K562 (cell line): ENCODE measurements around the gene ECE2. TPM values are rescaled to one million over a fixed set of nuclear protein-coding genes. Genes with fewer than 3 reads are reported as not detected.

Experiments used
- CCNT2 ChIP-seq: IDR thresholded peaks from 2 replicates; pipeline ENCODE4 v1.6.1; 2011; ENCODE audit warnings: borderline replicate concordance, low read depth, mild to moderate bottlenecking, moderate library complexity, mixed read lengths, low read length; ENCODE audit not compliant: insufficient read length; ENCODE audit errors: extremely low read depth
- DIDO1 ChIP-seq: fragments of 450-650 bp; IDR thresholded peaks from 2 replicates; pipeline ENCODE4 v1.6.1; 2016; ENCODE audit warnings: low read depth, missing biosample characterization, missing genetic modification characterization
- EHMT2 ChIP-seq: fragments of 450-650 bp; IDR thresholded peaks from 2 replicates; pipeline ENCODE4 v1.6.1; 2018; ENCODE audit warnings: antibody characterized with exemption
- EP300 ChIP-seq: IDR thresholded peaks from 2 replicates; pipeline ENCODE4 v1.6.1; 2012; ENCODE audit warnings: low read length, improper control_type of control experiment
- EP400 ChIP-seq: fragments of 450-650 bp; IDR thresholded peaks from 2 replicates; pipeline ENCODE4 v1.6.1; 2017; ENCODE audit warnings: antibody characterized with exemption, mild to moderate bottlenecking, moderate library complexity
- GTF2A2 ChIP-seq: IDR thresholded peaks from 2 replicates; pipeline ENCODE4 v1.6.1; 2016; ENCODE audit warnings: mild to moderate bottlenecking, missing genetic modification characterization, missing compliant biosample characterization
- HDGF ChIP-seq: fragments of 450-650 bp; IDR thresholded peaks from 2 replicates; pipeline ENCODE4 v1.6.1; 2016
- HLTF ChIP-seq: fragments of 450-650 bp; IDR thresholded peaks from 2 replicates; pipeline ENCODE4 v1.6.1; 2016
- HNRNPH1 ChIP-seq: fragments of 200-400 bp; formaldehyde crosslinking; optimal IDR thresholded peaks from 2 replicates; pipeline ENCODE3; 2017; ENCODE audit warnings: low read depth, mild to moderate bottlenecking, low read length, moderate library complexity
- NRF1 ChIP-seq, 2 experiments: fragments of 450-650 bp; IDR thresholded peaks in 1 of 2; conservative IDR thresholded peaks in 1 of 2; 2 replicates each; pipeline ENCODE4 v1.6.1; 2014; ENCODE audit warnings: mild to moderate bottlenecking in 2 of 2
- PHF20 ChIP-seq: fragments of 450-650 bp; IDR thresholded peaks from 2 replicates; pipeline ENCODE4 v1.6.1; 2018; ENCODE audit not compliant: partially characterized antibody
- PTRF ChIP-seq: fragments of 450-650 bp; IDR thresholded peaks from 2 replicates; pipeline ENCODE4 v1.6.1; 2016; ENCODE audit warnings: mild to moderate bottlenecking, missing genetic modification characterization, missing compliant biosample characterization
- RBM17 ChIP-seq: fragments of 200-400 bp; formaldehyde crosslinking; IDR thresholded peaks from 2 replicates; pipeline ENCODE4 v1.6.1; 2017; ENCODE audit warnings: low read depth, mild to moderate bottlenecking, low read length, borderline replicate concordance
- TCF7L2 ChIP-seq: fragments of 150-350 bp; IDR thresholded peaks from 2 replicates; pipeline ENCODE4 v1.6.1; 2016; ENCODE audit warnings: low read depth, mild to moderate bottlenecking, low read length, moderate library complexity
- TGIF2 ChIP-seq: sonication (generic); formaldehyde crosslinking; IDR thresholded peaks from 2 replicates; pipeline ENCODE4 v1.8.1; 2022; ENCODE audit warnings: mild to moderate bottlenecking, missing genetic modification reagents, moderate library complexity
- ZC3H11A ChIP-seq: IDR thresholded peaks from 2 replicates; pipeline ENCODE4 v1.6.1; 2012; ENCODE audit warnings: low read depth, low read length, improper control_type of control experiment
- ZEB2 ChIP-seq: fragments of 450-650 bp; IDR thresholded peaks from 2 replicates; pipeline ENCODE4 v1.6.1; 2016
- ZNF140 ChIP-seq: fragments of 250-450 bp; sonication (Bioruptor Pico); IDR thresholded peaks from 2 replicates; pipeline ENCODE4 v1.8.0; 2021; ENCODE audit warnings: moderate library complexity, mild to moderate bottlenecking, inconsistent platforms
- ZNF324 ChIP-seq: fragments of 250-450 bp; sonication (Bioruptor Pico); IDR thresholded peaks from 2 replicates; pipeline ENCODE4 v1.4.0; 2020; ENCODE audit warnings: mild to moderate bottlenecking
- polyA plus RNA-seq, 8 experiments: library from polyadenylated mRNA; depleted of rRNA in 4 of 8; stranded (reverse) in 5 of 8; unstranded in 3 of 8; fragments of >200 nt; fragmentation: Nextera tagmentation in 2 of 8; fragmentation: Illumina TruSeq in 1 of 8; extraction: Ambion mirVana in 2 of 8; extraction: Trizol in 1 of 8; gene quantifications; 2 replicates each; pipeline versions ENCODE4 v1.2.1 to v1.2.3, GENCODE V29; 2011 to 2014; ENCODE audit warnings: inconsistent platforms in 1 of 8, missing spikeins in 1 of 8
- total RNA-seq, 7 experiments: library from RNA; depleted of rRNA in 6 of 7; stranded (reverse); fragments of >200 nt in 6 of 7; fragmentation: Illumina TruSeq in 2 of 7; extraction: Trizol in 2 of 7; gene quantifications; 2 replicates each; pipeline versions ENCODE4 v1.2.1 to v1.2.3, GENCODE V29; 2011 to 2021; ENCODE audit warnings: low replicate concordance in 1 of 7
- TF ChIP-seq, protein P1 (sequence below): fragments of 250-450 bp; sonication (Bioruptor Pico); IDR thresholded peaks from 2 replicates; pipeline ENCODE4 v1.4.0; 2020; ENCODE audit warnings: mild to moderate bottlenecking
- TF ChIP-seq, protein P2 (sequence below), 2 experiments: fragments of 450-650 bp in 1 of 2; sonication (generic) in 1 of 2; formaldehyde crosslinking; conservative IDR thresholded peaks; 2 replicates each; pipeline versions ENCODE4 v1.4.0 to v1.8.1; 2020 to 2022; ENCODE audit warnings: mild to moderate bottlenecking in 1 of 2, missing genetic modification reagents in 1 of 2
- TF ChIP-seq, protein P3 (sequence below): fragments of 250-450 bp; sonication (Bioruptor Pico); IDR thresholded peaks from 2 replicates; pipeline ENCODE4 v1.5.0; 2021
- TF ChIP-seq, protein P4 (sequence below): fragments of 250-450 bp; sonication (Bioruptor Pico); IDR thresholded peaks from 2 replicates; pipeline ENCODE4 v1.5.0; 2020; ENCODE audit warnings: mild to moderate bottlenecking
- TF ChIP-seq, protein P5 (sequence below): fragments of 450-650 bp; IDR thresholded peaks from 2 replicates; pipeline ENCODE4 v1.6.1; 2014; ENCODE audit warnings: low read depth, mild to moderate bottlenecking, moderate library complexity, borderline replicate concordance

The ECE2 gene
- total and polyA plus RNA-seq, 9 of the 15 experiments (the other 6 are each of a cell fraction or from before 2014, with no cell fraction given): not detected

DNA sequence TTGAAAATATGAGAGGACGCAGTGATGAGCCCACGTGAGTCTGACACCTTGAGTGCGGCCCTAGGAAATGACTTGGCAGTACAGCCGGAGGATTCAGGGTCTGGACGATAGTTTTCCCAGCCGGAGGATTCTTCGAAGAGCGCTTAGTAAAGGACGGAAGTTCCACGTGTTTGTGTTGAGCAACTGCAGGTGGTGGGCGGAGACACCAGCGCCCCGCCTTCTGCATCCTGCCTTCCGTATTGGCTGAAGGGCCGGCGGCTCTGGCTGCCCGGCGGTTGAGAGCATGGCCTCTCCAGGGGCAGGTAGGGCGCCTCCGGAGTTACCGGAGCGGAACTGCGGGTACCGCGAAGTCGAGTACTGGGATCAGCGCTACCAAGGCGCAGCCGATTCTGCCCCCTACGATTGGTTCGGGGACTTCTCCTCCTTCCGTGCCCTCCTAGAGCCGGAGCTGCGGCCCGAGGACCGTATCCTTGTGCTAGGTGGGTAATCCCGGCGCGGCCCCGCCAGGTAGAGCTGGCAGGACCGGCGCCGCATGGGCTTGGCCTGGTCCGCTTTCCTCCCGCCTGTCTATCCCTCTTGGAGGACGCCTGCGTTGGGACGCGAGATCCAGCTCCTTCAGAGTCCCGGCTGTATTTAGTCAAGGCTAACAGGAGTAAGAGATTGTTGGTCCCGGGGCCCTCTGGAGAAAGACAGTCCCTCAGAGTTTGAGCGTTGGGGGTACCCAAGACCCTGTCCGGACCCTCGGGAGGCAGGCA is 26.2 kb upstream of the ECE2 start, which contains the start of gene EEF1AKMT4 (continued):
- no peak for TF ChIP-seq EHMT2
- TF ChIP-seq, protein P1, sequence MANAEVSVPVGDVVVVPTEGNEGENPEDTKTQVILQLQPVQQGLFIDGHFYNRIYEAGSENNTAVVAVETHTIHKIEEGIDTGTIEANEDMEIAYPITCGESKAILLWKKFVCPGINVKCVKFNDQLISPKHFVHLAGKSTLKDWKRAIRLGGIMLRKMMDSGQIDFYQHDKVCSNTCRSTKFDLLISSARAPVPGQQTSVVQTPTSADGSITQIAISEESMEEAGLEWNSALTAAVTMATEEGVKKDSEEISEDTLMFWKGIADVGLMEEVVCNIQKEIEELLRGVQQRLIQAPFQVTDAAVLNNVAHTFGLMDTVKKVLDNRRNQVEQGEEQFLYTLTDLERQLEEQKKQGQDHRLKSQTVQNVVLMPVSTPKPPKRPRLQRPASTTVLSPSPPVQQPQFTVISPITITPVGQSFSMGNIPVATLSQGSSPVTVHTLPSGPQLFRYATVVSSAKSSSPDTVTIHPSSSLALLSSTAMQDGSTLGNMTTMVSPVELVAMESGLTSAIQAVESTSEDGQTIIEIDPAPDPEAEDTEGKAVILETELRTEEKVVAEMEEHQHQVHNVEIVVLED (CRISPR knock-in tag): no peak
- TF ChIP-seq EP400: peak; percentile 92
- peak; percentile 62 for TF ChIP-seq EP300
- no peak for TF ChIP-seq HDGF
- no peak for TF ChIP-seq RBM17
- TF ChIP-seq, protein P2, sequence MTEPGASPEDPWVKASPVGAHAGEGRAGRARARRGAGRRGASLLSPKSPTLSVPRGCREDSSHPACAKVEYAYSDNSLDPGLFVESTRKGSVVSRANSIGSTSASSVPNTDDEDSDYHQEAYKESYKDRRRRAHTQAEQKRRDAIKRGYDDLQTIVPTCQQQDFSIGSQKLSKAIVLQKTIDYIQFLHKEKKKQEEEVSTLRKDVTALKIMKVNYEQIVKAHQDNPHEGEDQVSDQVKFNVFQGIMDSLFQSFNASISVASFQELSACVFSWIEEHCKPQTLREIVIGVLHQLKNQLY (CRISPR knock-in tag; conservative IDR thresholded peaks at IDR 0.05): no peak
- no peak for TF ChIP-seq PTRF
- 0 out of 2 replicates have a peak, but pooled peaks have one; percentile 24 for TF ChIP-seq TCF7L2
- no peak for TF ChIP-seq DIDO1 (tag)
- no peak for TF ChIP-seq ZC3H11A
- TF ChIP-seq, protein P3, sequence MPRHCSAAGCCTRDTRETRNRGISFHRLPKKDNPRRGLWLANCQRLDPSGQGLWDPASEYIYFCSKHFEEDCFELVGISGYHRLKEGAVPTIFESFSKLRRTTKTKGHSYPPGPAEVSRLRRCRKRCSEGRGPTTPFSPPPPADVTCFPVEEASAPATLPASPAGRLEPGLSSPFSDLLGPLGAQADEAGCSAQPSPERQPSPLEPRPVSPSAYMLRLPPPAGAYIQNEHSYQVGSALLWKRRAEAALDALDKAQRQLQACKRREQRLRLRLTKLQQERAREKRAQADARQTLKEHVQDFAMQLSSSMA (CRISPR knock-in tag): no peak
- no peak for TF ChIP-seq ZNF324
- no peak for TF ChIP-seq TGIF2 (CRISPR knock-in tag)
- TF ChIP-seq, protein P4, sequence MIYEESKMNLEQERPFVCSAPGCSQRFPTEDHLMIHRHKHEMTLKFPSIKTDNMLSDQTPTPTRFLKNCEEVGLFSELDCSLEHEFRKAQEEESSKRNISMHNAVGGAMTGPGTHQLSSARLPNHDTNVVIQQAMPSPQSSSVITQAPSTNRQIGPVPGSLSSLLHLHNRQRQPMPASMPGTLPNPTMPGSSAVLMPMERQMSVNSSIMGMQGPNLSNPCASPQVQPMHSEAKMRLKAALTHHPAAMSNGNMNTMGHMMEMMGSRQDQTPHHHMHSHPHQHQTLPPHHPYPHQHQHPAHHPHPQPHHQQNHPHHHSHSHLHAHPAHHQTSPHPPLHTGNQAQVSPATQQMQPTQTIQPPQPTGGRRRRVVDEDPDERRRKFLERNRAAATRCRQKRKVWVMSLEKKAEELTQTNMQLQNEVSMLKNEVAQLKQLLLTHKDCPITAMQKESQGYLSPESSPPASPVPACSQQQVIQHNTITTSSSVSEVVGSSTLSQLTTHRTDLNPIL (CRISPR knock-in tag): no peak
- peak; percentile 52 for TF ChIP-seq CCNT2
- peak; percentile 10 for TF ChIP-seq PHF20
- TF ChIP-seq, protein P5, sequence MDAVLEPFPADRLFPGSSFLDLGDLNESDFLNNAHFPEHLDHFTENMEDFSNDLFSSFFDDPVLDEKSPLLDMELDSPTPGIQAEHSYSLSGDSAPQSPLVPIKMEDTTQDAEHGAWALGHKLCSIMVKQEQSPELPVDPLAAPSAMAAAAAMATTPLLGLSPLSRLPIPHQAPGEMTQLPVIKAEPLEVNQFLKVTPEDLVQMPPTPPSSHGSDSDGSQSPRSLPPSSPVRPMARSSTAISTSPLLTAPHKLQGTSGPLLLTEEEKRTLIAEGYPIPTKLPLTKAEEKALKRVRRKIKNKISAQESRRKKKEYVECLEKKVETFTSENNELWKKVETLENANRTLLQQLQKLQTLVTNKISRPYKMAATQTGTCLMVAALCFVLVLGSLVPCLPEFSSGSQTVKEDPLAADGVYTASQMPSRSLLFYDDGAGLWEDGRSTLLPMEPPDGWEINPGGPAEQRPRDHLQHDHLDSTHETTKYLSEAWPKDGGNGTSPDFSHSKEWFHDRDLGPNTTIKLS: peak; percentile 92
- peak; percentile 68 to 75 for TF ChIP-seq NRF1 (conservative IDR thresholded peaks at IDR 0.05 in 1 of 2, IDR thresholded peaks at IDR 0.05 in 1 of 2)
- peak; percentile 13; the same call in 1 of the 2 replicates for TF ChIP-seq ZEB2
- TF ChIP-seq HNRNPH1: no peak
- TF ChIP-seq HLTF: no peak
- TF ChIP-seq GTF2A2 (tag): peak; percentile 58; the same call in 1 of the 2 replicates
- TF ChIP-seq ZNF140: no peak
